NT2/D1 (cell line): ENCODE measurements around the gene ASB14.
"Not testable (repeated sequence)": the region's sequence is repeated elsewhere in the genome, so short reads cannot be mapped to it uniquely, and the experiment has no call there.

Source experiments
- DNase-seq: peaks from one replicate; pipeline ENCODE4 v3.0.0-alpha.2; 2011; ENCODE audit warnings: low read depth, low spot score
- H3K27me3 ChIP-seq: 2 replicates; pipeline ENCODE4 v1.6.0; 2011; ENCODE audit warnings: mild to moderate bottlenecking; ENCODE audit not compliant: insufficient read length, insufficient read depth
- H3K36me3 ChIP-seq: 2 replicates; pipeline ENCODE4 v1.6.1; 2011; ENCODE audit warnings: mild to moderate bottlenecking, low read length, mixed read lengths; ENCODE audit not compliant: insufficient read depth, insufficient read length
- H3K4me1 ChIP-seq: 2 replicates; pipeline ENCODE4 v1.5.1; 2011; ENCODE audit not compliant: insufficient read depth, insufficient read length
- H3K4me3 ChIP-seq: 2 replicates; pipeline ENCODE4 v1.5.1; 2011; ENCODE audit warnings: low read depth; ENCODE audit not compliant: insufficient read length
- H3K9ac ChIP-seq: 2 replicates; pipeline ENCODE4 v1.6.0; 2011; ENCODE audit warnings: low read depth; ENCODE audit not compliant: insufficient read length
- H3K9me3 ChIP-seq: 2 replicates; pipeline ENCODE4 v1.5.1; 2011; ENCODE audit warnings: mild to moderate bottlenecking, low read length; ENCODE audit not compliant: insufficient read depth
- SUZ12 ChIP-seq: IDR thresholded peaks from 2 replicates; pipeline ENCODE4 v1.6.1; 2011; ENCODE audit not compliant: insufficient read length, insufficient read depth; ENCODE audit errors: extremely low read depth
- YY1 ChIP-seq: IDR thresholded peaks from 2 replicates; pipeline ENCODE4 v1.6.1; 2011; ENCODE audit not compliant: insufficient read length, insufficient read depth
- ZNF274 ChIP-seq: IDR thresholded peaks from 2 replicates; pipeline ENCODE4 v1.6.1; 2011; ENCODE audit warnings: mild to moderate bottlenecking, low read depth, low read length

Gene ASB14

GRCh38 chr3:57292159-57292896 lies at the start of gene ASB14:
ASB14 (minus strand) TSS chr3:57292685; CDS start chr3:57292033, 652 bp downstream.
- no peak for DNase-seq
- Histone ChIP-seq H3K36me3 (no peaks in the 10 kb centered on the region), H3K9me3 (no peaks in the 10 kb centered on the region), H3K4me3 (no peak within 1 kb of the TSS), H3K9ac (no peak within 1 kb of the TSS), H3K4me1 (no peaks in the 10 kb centered on the region), H3K27me3 (no peaks in the 10 kb centered on the region)
- TF ChIP-seq YY1 (no peak), SUZ12 (no peak), ZNF274 (no peak)

DNA sequence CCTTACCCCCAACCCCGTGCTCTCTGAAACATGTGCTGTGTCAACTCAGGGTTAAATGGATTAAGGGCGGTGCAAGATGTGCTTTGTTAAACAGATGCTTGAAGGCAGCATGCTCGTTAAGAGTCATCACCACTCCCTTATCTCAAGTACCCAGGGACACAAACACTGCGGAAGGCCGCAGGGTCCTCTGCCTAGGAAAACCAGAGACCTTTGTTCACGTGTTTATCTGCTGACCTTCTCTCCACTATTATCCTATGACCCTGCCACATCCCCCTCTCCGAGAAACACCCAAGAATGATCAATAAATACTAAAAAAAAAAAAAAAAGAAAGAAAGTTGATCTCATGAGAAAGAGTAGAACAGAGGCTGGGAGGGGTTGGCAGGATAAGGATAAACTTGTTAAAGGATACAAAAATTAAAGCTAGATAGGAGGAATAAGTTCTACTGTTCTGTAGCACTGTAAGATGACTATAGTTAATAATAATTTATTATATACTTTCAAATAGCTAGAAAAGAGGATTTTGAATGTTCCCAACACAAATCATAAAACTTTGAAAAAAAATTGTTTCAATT lies 46.7 kb upstream of the ASB14 start:
- not testable (repeated sequence) for H3K4me1 ChIP-seq, H3K4me3 ChIP-seq, H3K9ac ChIP-seq, H3K27me3 ChIP-seq, H3K36me3 ChIP-seq, DNase-seq
- peaks cover 17% of the 10 kb centered on the region; the same call in 1 of the 2 replicates for H3K9me3 ChIP-seq

- H3K4me1 ChIP-seq, H3K4me3 ChIP-seq, H3K9ac ChIP-seq, H3K36me3 ChIP-seq, H3K27me3 ChIP-seq, DNase-seq: not testable (repeated sequence)
- H3K9me3 ChIP-seq: peaks cover 17% of the 10 kb centered on the region; the same call in 1 of the 2 replicates
Measured at GRCh38 chr3:57338272-57339070, 46.0 kb upstream of the ASB14 start.

DNA sequence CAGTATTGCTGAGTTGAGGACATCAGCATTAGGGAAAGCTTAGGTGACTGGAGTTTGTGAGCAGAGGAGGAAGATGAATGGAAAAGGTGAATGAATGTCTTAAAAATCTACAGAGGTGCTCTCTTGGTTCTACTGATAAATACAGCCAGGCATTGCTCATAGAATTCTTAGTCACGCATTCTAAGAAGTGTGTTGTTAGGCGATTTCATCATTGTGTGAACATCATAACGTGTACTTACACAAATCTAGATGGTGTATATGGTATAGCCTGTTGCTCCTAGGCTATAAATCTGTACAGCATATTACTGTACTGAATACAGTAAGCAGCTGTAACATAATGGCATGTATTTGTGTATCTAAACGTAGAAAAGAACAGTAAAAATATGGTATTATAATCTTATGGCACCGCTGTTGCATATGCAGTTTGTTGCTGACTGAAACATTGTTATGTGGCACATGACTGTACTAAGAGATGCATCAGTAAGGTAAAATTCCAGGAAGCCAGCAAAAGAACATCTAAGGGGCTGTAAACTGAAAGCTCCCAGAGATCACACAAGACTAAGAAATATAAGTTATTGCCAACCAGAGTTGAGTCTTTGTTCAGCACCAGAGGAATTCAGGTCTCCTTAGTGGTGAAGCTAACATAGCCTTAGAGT lies 42.9 kb upstream of the ASB14 start:
- Histone ChIP-seq H3K9me3 (peaks cover 17% of the 10 kb centered on the region; the same call in 1 of the 2 replicates), H3K27me3 (no peaks in the 10 kb centered on the region), H3K36me3 (no peaks in the 10 kb centered on the region), H3K9ac (no peak overlapping the region), H3K4me3 (no peak overlapping the region), H3K4me1 (no peaks in the 10 kb centered on the region)
- no peak for DNase-seq
- TF ChIP-seq ZNF274 (no peak), YY1 (no peak), SUZ12 (no peak)

- no peak for DNase-seq
- Histone ChIP-seq H3K9ac (no peak overlapping the region), H3K4me3 (no peak overlapping the region), H3K4me1 (no peaks in the 10 kb centered on the region), H3K9me3 (no peaks in the 10 kb centered on the region), H3K36me3 (no peaks in the 10 kb centered on the region), H3K27me3 (no peaks in the 10 kb centered on the region)
- TF ChIP-seq ZNF274 (no peak), YY1 (no peak), SUZ12 (no peak)
Measured at GRCh38 chr3:57331078-57331610, 38.7 kb upstream of the ASB14 start.

DNA sequence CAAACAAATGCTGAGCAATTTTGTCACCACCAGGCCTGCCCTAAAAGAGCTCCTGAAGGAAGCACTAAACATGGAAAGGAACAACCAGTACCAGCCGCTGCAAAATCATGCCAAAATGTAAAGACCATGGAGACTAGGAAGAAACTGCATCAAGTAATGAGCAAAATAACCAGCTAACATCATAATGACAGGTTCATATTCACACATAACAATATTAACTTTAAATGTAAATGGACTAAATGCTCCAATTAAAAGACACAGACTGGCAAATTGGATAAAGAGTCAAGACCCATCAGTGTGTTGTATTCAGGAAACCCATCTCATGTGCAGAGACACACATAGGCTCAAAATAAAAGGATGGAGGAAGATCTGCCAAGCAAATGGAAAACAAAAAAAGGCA lies 34.0 kb upstream of the ASB14 start:
- not testable (repeated sequence) for H3K27me3 ChIP-seq, DNase-seq, H3K9me3 ChIP-seq, H3K36me3 ChIP-seq, H3K4me3 ChIP-seq, H3K9ac ChIP-seq, H3K4me1 ChIP-seq

- no peak for DNase-seq
- TF ChIP-seq YY1: no peak
- TF ChIP-seq ZNF274: no peak
- TF ChIP-seq SUZ12: no peak
- no peaks in the 10 kb centered on the region for H3K27me3 ChIP-seq
- H3K9ac ChIP-seq: no peak overlapping the region
- no peak overlapping the region for H3K4me3 ChIP-seq
- no peaks in the 10 kb centered on the region for H3K36me3 ChIP-seq
- H3K9me3 ChIP-seq: no peaks in the 10 kb centered on the region
- H3K4me1 ChIP-seq: no peaks in the 10 kb centered on the region
Measured at GRCh38 chr3:57314204-57314603, 21.7 kb upstream of the ASB14 start.
